ENCODE results near the gene KSR1. TPM values are rescaled to one million over a fixed set of nuclear protein-coding genes. Genes with fewer than 3 reads are reported as not detected.

Gene KSR1
- total and polyA plus RNA-seq, 2 of the 4 experiments (the other 2 are of a cell fraction) = 12.5 to 21.9 TPM

- Histone ChIP-seq H3K79me1 (ENCODE audit: low read depth in 1 of 2, low read length in 2 of 2) (peaks cover 3 to 9% of the 10 kb centered on the region in 2 experiments; a peak in 2 of 4 replicates), H4K5ac (ENCODE audit: low read depth, low read length) (no peak overlapping the region), H3K4me3 (ENCODE audit: insufficient read depth, low read depth, low read length) (no peak overlapping the region), H4K8ac (ENCODE audit: low read depth in 2 of 2, low read length in 2 of 2) (no peak overlapping the region), H2AK9ac (replicated peaks; ENCODE audit: low read depth, low read length, poor library complexity) (no peak overlapping the region), H2BK5ac (ENCODE audit: low read depth, low read length, poor library complexity, severe bottlenecking) (no peak overlapping the region), H4K20me1 (ENCODE audit: insufficient read depth, low read length) (no peaks in the 10 kb centered on the region), H2BK120ac (ENCODE audit: low read depth, low read length) (no peak overlapping the region), H3K4me2 (ENCODE audit: low read depth, low read length) (no peak overlapping the region), H3K23ac (ENCODE audit: low read depth, low read length) (no peak overlapping the region), H3K9me1 (ENCODE audit: insufficient read depth, low read length) (peaks cover 4% of the 10 kb centered on the region), H3K27me3 (ENCODE audit: control insufficient read depth, insufficient read depth, low read length) (no peaks in the 10 kb centered on the region), H3K18ac (ENCODE audit: low read depth, low read length) (no peak overlapping the region), H3K14ac (replicated peaks; ENCODE audit: low read depth, low read length) (no peak overlapping the region), H3K56ac (ENCODE audit: extremely low read depth, insufficient read depth, low read length) (no peak overlapping the region), H3K4me1 (ENCODE audit: control insufficient read depth, insufficient read depth, low read length) (peaks cover 2% of the 10 kb centered on the region; the same call in 1 of the 2 replicates), H2BK15ac (ENCODE audit: low read depth, low read length) (no peak overlapping the region), H3K36me3 (ENCODE audit: control insufficient read depth, insufficient read depth, low read length) (peaks cover 81% of the 10 kb centered on the region), H4K91ac (ENCODE audit: insufficient read depth, low read depth, low read length) (0 out of 2 replicates have a peak overlapping the region, but pooled peaks have one; percentile 8), H2BK20ac (ENCODE audit: low read depth, low read length) (no peak overlapping the region), H3K9me3 (ENCODE audit: control insufficient read depth, insufficient read depth, low read length) (no peaks in the 10 kb centered on the region), H2AK5ac (ENCODE audit: low read depth, low read length) (no peak overlapping the region; the same call in 1 of the 2 replicates), H3K27ac (ENCODE audit: insufficient read depth, low read length) (no peak overlapping the region), H2AFZ (replicated peaks; ENCODE audit: low read length, poor library complexity) (no peak overlapping the region), H3K9ac (ENCODE audit: low read depth, low read length) (no peak overlapping the region), H3K4ac (ENCODE audit: low read depth, low read length) (no peak overlapping the region)
- WGBS, 2 experiments (ENCODE audit: extremely low coverage in 2 of 2, insufficient read length in 1 of 2) = 95% methylated on average over 4 of the region's 10 CpGs; no CpG with 5 or more reads in 1 of the 2 experiments
- CTCF ChIA-PET = no interaction called here
- no peak for DNase-seq
- POLR2A ChIA-PET (ENCODE audit: unreplicated experiment) = no interaction called here
- no peak for ATAC-seq (ENCODE audit: low read depth)
- intact Hi-C loops (cut with micrococcal nuclease) (no loop called here), dilution Hi-C loops (cut with HindIII; ENCODE audit: low sequenced_read_pairs, unreplicated experiment) (no loop called here), in situ Hi-C loops (cut with MboI; ENCODE audit: low sequenced_read_pairs) (loop anchor here (5.0 to 10.0 kb wide), 2 partner anchors 245 to 352 kb away; no protein-coding TSS in a partner anchor)
- TF ChIP-seq MXI1 (IDR thresholded peaks at IDR 0.05; ENCODE audit: borderline replicate concordance, low read depth, low read length) = no peak
- TF ChIP-seq USF2 (IDR thresholded peaks at IDR 0.05; ENCODE audit: low read depth, low read length) = no peak
- no peak for TF ChIP-seq ELK1 (IDR thresholded peaks at IDR 0.05; ENCODE audit: borderline replicate concordance, low read depth, low read length)
- TF ChIP-seq NFE2L2 (IDR thresholded peaks at IDR 0.05; ENCODE audit: low read depth, low read length) = no peak
- no peak for TF ChIP-seq BHLHE40 (IDR thresholded peaks at IDR 0.05; ENCODE audit: low read depth, low read length)
- TF ChIP-seq RFX5 (IDR thresholded peaks at IDR 0.05; ENCODE audit: low read depth, low read length) = no peak
- no peak for TF ChIP-seq MAZ (IDR thresholded peaks at IDR 0.05; ENCODE audit: borderline replicate concordance, low read depth, low read length)
- no peak for TF ChIP-seq MAFK (IDR thresholded peaks at IDR 0.05; ENCODE audit: low read depth, low read length)
- TF ChIP-seq CEBPB (IDR thresholded peaks at IDR 0.05; ENCODE audit: low read depth, low read length) = no peak
- TF ChIP-seq FOS (IDR thresholded peaks at IDR 0.05; ENCODE audit: low read depth, low read length) = no peak
- BruUV-seq (replicated peaks) = no TSS peak
Measured at GRCh38 chr17:27597188-27597580, 140.9 kb downstream of the KSR1 start.
